Embryonic facial prominence (tissue), 1 donor: ENCODE measurements around the gene UCK2.

ENCODE experiments used
- DNase-seq: peaks from one replicate; pipeline ENCODE4 v3.0.0-alpha.2; 2016; ENCODE audit errors: extremely low spot score

UCK2 gene

DNA sequence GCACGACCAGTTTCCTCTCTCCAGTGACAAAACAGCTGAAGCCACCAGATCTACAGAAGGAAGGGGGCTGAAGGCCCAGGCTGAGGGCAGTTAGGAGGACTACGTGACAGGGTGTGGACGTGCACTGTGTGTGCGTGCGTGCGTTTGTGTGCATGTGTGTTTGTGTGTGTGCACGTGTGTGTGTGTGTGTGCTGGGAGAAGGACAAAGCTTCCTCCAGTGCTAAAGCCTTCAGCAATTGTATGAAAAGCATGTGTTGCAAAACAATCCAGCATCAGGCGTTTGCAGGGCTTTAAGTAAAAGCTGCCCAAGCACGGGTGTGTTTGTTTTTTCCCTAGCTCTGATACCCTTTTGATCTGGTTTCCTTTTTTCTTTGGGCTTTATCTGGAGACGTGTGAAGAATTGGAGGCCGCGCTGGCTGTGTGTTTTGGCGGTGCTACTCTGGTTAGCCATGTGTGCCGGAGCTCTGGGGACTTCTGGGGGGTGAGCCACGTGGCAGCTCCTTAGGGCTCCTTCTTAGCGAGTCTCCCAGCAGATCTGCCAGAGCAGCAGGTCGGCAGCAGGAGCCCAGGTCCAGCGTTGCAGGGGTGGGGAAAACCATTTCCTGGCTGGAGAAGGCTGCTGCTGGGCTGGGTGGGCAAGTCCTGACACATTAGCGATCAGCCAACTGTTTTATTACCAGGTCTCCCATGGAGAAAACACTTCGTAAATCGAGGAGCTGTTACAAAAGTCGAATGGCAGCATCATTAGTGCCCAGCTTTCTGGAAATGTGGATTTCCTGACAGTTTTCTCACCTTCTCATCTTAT is 73.4 kb downstream of the UCK2 start:
- DNase-seq = no peak

- no peak for DNase-seq
Measured at GRCh38 chr1:165902565-165902964, 75.2 kb downstream of the UCK2 start.

GRCh38 chr1:165903672-165904071 is 76.3 kb downstream of the UCK2 start:
- no peak for DNase-seq

GRCh38 chr1:165904948-165905347 is 77.5 kb downstream of the UCK2 start:
- no peak for DNase-seq

DNA sequence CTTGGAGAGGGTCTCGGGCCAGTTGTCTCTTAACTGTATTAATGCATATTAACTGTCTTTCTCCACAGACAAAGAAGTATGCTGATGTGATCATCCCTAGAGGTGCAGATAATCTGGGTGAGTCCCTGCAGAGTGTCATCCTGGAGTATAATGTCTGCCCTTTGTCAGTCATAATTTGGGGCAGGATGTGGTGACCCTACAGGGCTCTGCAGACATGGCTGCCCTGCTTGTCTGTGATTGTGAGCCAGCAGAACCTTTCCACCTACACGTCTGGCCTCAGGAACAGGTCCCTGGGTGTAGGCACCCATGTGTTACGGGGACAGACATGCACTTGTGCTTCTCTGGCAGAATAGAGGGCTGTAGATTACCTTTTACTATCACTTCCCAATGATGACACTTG is 78.4 kb downstream of the UCK2 start:
- no peak for DNase-seq

DNA sequence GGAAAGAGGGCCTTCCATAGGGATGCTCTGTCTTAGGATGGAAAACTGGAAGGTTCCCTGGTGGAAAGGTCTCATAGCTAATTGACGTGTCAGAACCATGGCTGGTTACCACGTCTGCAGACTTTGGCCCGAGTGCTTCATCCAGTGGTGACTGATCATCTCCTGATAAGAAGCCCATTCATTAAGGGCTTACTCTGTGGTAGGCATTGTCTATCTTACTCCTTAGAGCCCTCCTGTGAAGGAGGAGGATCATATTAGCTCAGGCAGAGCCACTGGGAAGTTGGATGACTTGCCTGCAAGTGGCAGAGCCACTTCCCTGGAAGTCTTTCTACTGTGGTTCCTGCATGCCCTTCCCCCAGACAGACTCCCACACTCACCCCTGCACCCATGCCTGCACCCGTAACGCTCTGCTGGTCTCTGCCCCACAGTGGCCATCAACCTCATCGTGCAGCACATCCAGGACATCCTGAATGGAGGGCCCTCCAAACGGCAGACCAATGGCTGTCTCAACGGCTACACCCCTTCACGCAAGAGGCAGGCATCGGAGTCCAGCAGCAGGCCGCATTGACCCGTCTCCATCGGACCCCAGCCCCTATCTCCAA is 79.9 kb downstream of the UCK2 start:
- DNase-seq = no peak

GRCh38 chr1:165910764-165911421 is 83.5 kb downstream of the UCK2 start:
- DNase-seq = no peak

GRCh38 chr1:165911609-165912281 is 84.3 kb downstream of the UCK2 start:
- DNase-seq = no peak

- no peak for DNase-seq
Measured at GRCh38 chr1:165912638-165913037, 85.2 kb downstream of the UCK2 start.

- DNase-seq = peak; percentile 68
Measured at GRCh38 chr1:165914136-165914798, 86.9 kb downstream of the UCK2 start.

DNA sequence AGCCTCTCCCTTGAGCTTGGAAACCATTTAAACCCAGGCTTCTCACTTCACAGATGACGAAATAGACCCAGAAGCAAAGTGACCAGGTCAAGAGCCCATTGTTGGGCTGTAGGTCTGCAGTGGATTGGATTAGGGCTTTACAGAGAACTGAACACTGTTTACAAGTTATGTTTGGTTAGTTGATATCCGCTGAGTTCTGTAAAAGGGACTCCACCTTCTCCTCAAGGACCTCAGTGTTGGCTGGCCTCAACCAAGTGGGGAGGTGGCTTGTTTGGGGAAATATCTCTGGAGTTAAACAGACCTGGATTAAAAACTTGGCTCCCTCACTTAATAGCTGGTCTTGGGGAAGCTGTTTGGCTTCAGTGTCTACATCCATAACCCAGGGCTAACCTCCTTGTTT is 88.1 kb downstream of the UCK2 start:
- DNase-seq = no peak

DNA sequence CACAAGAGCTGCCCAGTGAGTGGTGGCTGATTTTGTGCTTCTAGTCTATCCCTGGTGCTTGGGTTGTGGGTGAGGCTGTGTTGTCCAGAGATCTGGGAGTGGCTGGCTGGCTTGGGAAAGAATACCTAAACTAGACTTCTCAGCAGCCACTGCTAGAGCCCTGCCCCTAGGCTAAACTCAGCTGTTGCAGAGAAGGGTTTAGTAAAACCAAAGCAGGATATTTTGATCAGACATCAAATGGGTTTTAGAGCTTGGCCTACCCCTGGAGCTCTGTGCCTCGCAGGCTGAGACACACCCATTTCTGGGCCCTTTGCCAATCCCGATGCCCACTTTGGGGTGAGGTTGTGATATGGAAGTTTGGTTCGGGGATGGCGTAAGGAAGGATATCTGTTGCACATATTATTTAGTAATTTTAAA is 88.5 kb downstream of the UCK2 start:
- DNase-seq = no peak

GRCh38 chr1:165917166-165917565 is 89.8 kb downstream of the UCK2 start:
- no peak for DNase-seq

DNA sequence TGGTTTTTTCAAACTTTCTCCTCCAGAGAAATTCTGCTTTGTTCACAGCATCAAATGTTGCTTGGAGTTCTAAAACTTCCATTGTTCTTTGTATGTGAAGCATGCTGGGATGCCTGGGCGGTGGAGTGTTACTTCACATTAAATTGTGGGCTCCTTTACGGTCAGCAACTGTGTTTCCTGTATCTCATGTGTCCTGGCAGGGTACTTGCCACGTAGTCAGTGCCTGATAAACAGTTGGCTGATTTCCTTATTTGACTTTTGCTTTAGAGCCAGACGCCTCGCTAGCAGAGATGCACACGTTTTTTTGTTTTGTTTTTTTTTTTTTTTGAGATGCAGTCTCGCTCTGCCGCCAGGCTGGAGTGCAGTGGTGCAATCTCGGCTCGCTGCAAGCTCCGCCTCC is 96.7 kb downstream of the UCK2 start:
- DNase-seq = no peak

- no peak for DNase-seq
Measured at GRCh38 chr1:165925498-165926079, 98.2 kb downstream of the UCK2 start.

GRCh38 chr1:165927169-165927568 is 99.8 kb downstream of the UCK2 start:
- DNase-seq = no peak

DNA sequence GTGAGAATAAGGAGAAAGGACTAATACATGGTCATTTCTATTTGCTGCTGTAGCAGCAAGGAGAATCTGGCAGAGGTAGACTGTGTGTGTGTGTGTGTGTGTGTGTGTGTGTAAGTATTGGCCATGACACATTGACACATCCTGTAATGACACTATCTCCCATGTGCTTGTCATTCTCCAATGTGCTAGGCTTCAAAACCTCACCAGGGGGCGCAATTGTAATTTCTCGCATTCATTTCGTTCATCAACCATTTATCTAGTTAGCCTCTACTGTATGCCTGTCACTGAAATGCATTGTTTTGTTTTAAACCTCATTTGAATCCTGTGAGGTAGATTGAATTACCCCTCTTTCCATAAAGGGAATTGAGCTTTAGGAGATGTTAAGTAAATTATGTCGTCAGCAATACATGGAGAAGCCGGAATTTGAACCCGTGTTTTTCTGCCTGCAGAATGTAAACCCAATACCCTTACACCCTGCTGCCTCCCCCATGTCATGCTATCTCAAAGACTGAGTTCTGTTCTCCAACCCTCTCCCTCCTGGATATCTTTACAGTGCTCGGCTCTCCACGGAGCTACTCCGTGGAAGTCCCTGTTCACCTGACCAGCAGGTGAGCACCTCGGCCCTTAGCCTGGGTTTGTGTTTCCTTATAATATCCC is 100.8 kb downstream of the UCK2 start:
- no peak for DNase-seq

GRCh38 chr1:165930961-165931360 is 103.5 kb downstream of the UCK2 start:
- no peak for DNase-seq

GRCh38 chr1:165933446-165934170 is 106.2 kb downstream of the UCK2 start:
- no peak for DNase-seq

- DNase-seq = no peak
Measured at GRCh38 chr1:165936542-165936941, 109.1 kb downstream of the UCK2 start.
